ENCODE measurements around the gene CALHM4.

- TF ChIP-seq CTCF (IDR thresholded peaks at IDR 0.05) (no peak), JUND (IDR thresholded peaks at IDR 0.05) (no peak), EZH2phosphoT487 (IDR thresholded peaks at IDR 0.05; ENCODE audit: borderline replicate concordance, low read depth) (no peak), SIN3A (IDR thresholded peaks at IDR 0.05; ENCODE audit: borderline replicate concordance, low read depth, low read length) (no peak), SMC3 (IDR thresholded peaks at IDR 0.05; ENCODE audit: low read depth, low read length) (no peak), REST (IDR thresholded peaks at IDR 0.05; ENCODE audit: low read depth, low read length) (no peak), USF2 (IDR thresholded peaks at IDR 0.05; ENCODE audit: borderline replicate concordance, low read depth, low read length) (no peak), MAX (IDR thresholded peaks at IDR 0.05; ENCODE audit: low read depth) (no peak), YY1 (IDR thresholded peaks at IDR 0.05; ENCODE audit: low read depth) (no peak), RCOR1 (IDR thresholded peaks at IDR 0.05; ENCODE audit: low read length) (no peak), POLR2AphosphoS5 (IDR thresholded peaks at IDR 0.05; ENCODE audit: low read depth, low read length) (no peak), RXRA (IDR thresholded peaks at IDR 0.05; ENCODE audit: borderline replicate concordance, low read depth) (no peak), TEAD4 (IDR thresholded peaks at IDR 0.05; ENCODE audit: borderline replicate concordance, insufficient read depth) (no peak)
These were observed 29.3 kb upstream of the CALHM4 start for GRCh38 chr6:116524236-116524635.
